ENCODE results near the gene LY9. TPM values are rescaled to one million over a fixed set of nuclear protein-coding genes. Genes with fewer than 3 reads are reported as not detected.

LY9 gene
- total RNA-seq, 2 donors from 2014 or later: 7.6 to 19.0 TPM

- Mint-ChIP-seq H3K9me3 (no peaks in the 10 kb centered on the region), H3K4me1 (ENCODE audit: low read depth) (peaks cover 39% of the 10 kb centered on the region), H3K36me3 (ENCODE audit: insufficient read depth in 2 of 2) (peaks cover 0 to 5% of the 10 kb centered on the region in 2 donors), H3K4me3 (no peak overlapping the region), H3K27me3 (ENCODE audit: low read depth) (no peaks in the 10 kb centered on the region), H3K27ac (no peak overlapping the region)
- DNase-seq (no peak), ATAC-seq (replicated peaks in 1 of 2) (no peak)
Measured at GRCh38 chr1:160814856-160815255, 18.9 kb downstream of the LY9 start.

- Mint-ChIP-seq H3K36me3 (ENCODE audit: insufficient read depth in 2 of 2) (no peaks in the 10 kb centered on the region), H3K27me3 (ENCODE audit: low read depth) (no peaks in the 10 kb centered on the region), H3K27ac (no peak overlapping the region), H3K4me1 (ENCODE audit: low read depth) (peaks cover 9% of the 10 kb centered on the region), H3K9me3 (no peaks in the 10 kb centered on the region), H3K4me3 (no peak overlapping the region)
- ATAC-seq (replicated peaks in 1 of 2) (no peak), DNase-seq (no peak)
Measured at GRCh38 chr1:160818207-160818937, 22.4 kb downstream of the LY9 start.

GRCh38 chr1:160819186-160819585 is 23.2 kb downstream of the LY9 start:
- ATAC-seq (replicated peaks in 1 of 2): no peak

GRCh38 chr1:160821627-160822026 is 25.7 kb downstream of the LY9 start:
- DNase-seq (no peak), ATAC-seq (replicated peaks in 1 of 2) (no peak)
- no peak overlapping the region for H3K27ac Mint-ChIP-seq
- H3K4me1 Mint-ChIP-seq (ENCODE audit: low read depth): peaks cover 6% of the 10 kb centered on the region
- H3K36me3 Mint-ChIP-seq (ENCODE audit: insufficient read depth in 2 of 2): peaks cover 0 to 1% of the 10 kb centered on the region in 2 donors
- no peak overlapping the region for H3K4me3 Mint-ChIP-seq
- no peaks in the 10 kb centered on the region for H3K9me3 Mint-ChIP-seq
- no peaks in the 10 kb centered on the region for H3K27me3 Mint-ChIP-seq (ENCODE audit: low read depth)

More at GRCh38 chr1:160819186-160819585, 23.2 kb downstream of the LY9 start:
- no peaks in the 10 kb centered on the region for H3K27me3 Mint-ChIP-seq (ENCODE audit: low read depth)
- H3K36me3 Mint-ChIP-seq (ENCODE audit: insufficient read depth in 2 of 2): no peaks in the 10 kb centered on the region
- H3K4me1 Mint-ChIP-seq (ENCODE audit: low read depth): peaks cover 6% of the 10 kb centered on the region
- H3K9me3 Mint-ChIP-seq: no peaks in the 10 kb centered on the region
- no peak for DNase-seq
- H3K27ac Mint-ChIP-seq: no peak overlapping the region
- H3K4me3 Mint-ChIP-seq: no peak overlapping the region

GRCh38 chr1:160823296-160823695 is 27.3 kb downstream of the LY9 start:
- no peaks in the 10 kb centered on the region for H3K27me3 Mint-ChIP-seq (ENCODE audit: low read depth)
- ATAC-seq (replicated peaks in 1 of 2) (no peak), DNase-seq (no peak)
- peaks cover 6% of the 10 kb centered on the region for H3K4me1 Mint-ChIP-seq (ENCODE audit: low read depth)
- no peak overlapping the region for H3K27ac Mint-ChIP-seq
- no peaks in the 10 kb centered on the region for H3K9me3 Mint-ChIP-seq
- H3K36me3 Mint-ChIP-seq (ENCODE audit: insufficient read depth in 2 of 2): peaks cover 0 to 2% of the 10 kb centered on the region in 2 donors
- no peak overlapping the region for H3K4me3 Mint-ChIP-seq

- no peak for DNase-seq
- H3K9me3 Mint-ChIP-seq: no peaks in the 10 kb centered on the region
- H3K27me3 Mint-ChIP-seq (ENCODE audit: low read depth): no peaks in the 10 kb centered on the region
- H3K36me3 Mint-ChIP-seq (ENCODE audit: insufficient read depth in 2 of 2): peaks cover 0 to 2% of the 10 kb centered on the region in 2 donors
- ATAC-seq (replicated peaks in 1 of 2): no peak
- H3K4me1 Mint-ChIP-seq (ENCODE audit: low read depth): peaks cover 8% of the 10 kb centered on the region
- H3K27ac Mint-ChIP-seq: no peak overlapping the region
- H3K4me3 Mint-ChIP-seq: no peak overlapping the region
Measured at GRCh38 chr1:160826546-160826945, 30.6 kb downstream of the LY9 start.

GRCh38 chr1:160827418-160827817 is 31.4 kb downstream of the LY9 start:
- Mint-ChIP-seq H3K9me3 (no peaks in the 10 kb centered on the region), H3K4me1 (ENCODE audit: low read depth) (peaks cover 8% of the 10 kb centered on the region), H3K27me3 (ENCODE audit: low read depth) (no peaks in the 10 kb centered on the region), H3K4me3 (no peak overlapping the region), H3K27ac (peak overlapping the region; percentile 31), H3K36me3 (ENCODE audit: insufficient read depth in 2 of 2) (peaks cover 0 to 2% of the 10 kb centered on the region in 2 donors)
- ATAC-seq (replicated peaks in 1 of 2) (no peak), DNase-seq (no peak)

- no peak for DNase-seq
- no peak for ATAC-seq (replicated peaks in 1 of 2)
- Mint-ChIP-seq H3K36me3 (ENCODE audit: insufficient read depth in 2 of 2) (peaks cover 0 to 2% of the 10 kb centered on the region in 2 donors), H3K9me3 (no peaks in the 10 kb centered on the region), H3K4me3 (no peak overlapping the region), H3K27me3 (ENCODE audit: low read depth) (no peaks in the 10 kb centered on the region), H3K27ac (peak overlapping the region; percentile 28), H3K4me1 (ENCODE audit: low read depth) (peaks cover 22% of the 10 kb centered on the region)
Measured at GRCh38 chr1:160829766-160830165, 33.8 kb downstream of the LY9 start.

GRCh38 chr1:160830321-160831153 is 34.6 kb downstream of the LY9 start:
- peak; percentile 82 to 85 for DNase-seq
- Mint-ChIP-seq H3K4me3 (no peak overlapping the region), H3K27ac (no peak overlapping the region), H3K9me3 (no peaks in the 10 kb centered on the region), H3K4me1 (ENCODE audit: low read depth) (peaks cover 29% of the 10 kb centered on the region), H3K27me3 (ENCODE audit: low read depth) (no peaks in the 10 kb centered on the region), H3K36me3 (ENCODE audit: insufficient read depth in 2 of 2) (peaks cover 0 to 2% of the 10 kb centered on the region in 2 donors)
- peak; percentile 74 to 84 for ATAC-seq (replicated peaks in 1 of 2)

GRCh38 chr1:160834945-160835565 is 39.1 kb downstream of the LY9 start:
- peaks cover 68% of the 10 kb centered on the region for H3K4me1 Mint-ChIP-seq (ENCODE audit: low read depth)
- H3K27me3 Mint-ChIP-seq (ENCODE audit: low read depth): no peaks in the 10 kb centered on the region
- no peaks in the 10 kb centered on the region for H3K36me3 Mint-ChIP-seq (ENCODE audit: insufficient read depth in 2 of 2)
- peak overlapping the region; percentile 93 for H3K27ac Mint-ChIP-seq
- ATAC-seq (replicated peaks in 1 of 2) (no peak), DNase-seq (peak; percentile 40 to 41)
- no peaks in the 10 kb centered on the region for H3K9me3 Mint-ChIP-seq
- H3K4me3 Mint-ChIP-seq: peak overlapping the region in 1 of 2 donors; percentile 45

- no peaks in the 10 kb centered on the region for H3K27me3 Mint-ChIP-seq (ENCODE audit: low read depth)
- no peak for ATAC-seq (replicated peaks in 1 of 2)
- H3K4me1 Mint-ChIP-seq (ENCODE audit: low read depth): peaks cover 61% of the 10 kb centered on the region
- H3K9me3 Mint-ChIP-seq: no peaks in the 10 kb centered on the region
- peak overlapping the region in 1 of 2 donors; percentile 3 for H3K4me3 Mint-ChIP-seq
- no peaks in the 10 kb centered on the region for H3K36me3 Mint-ChIP-seq (ENCODE audit: insufficient read depth in 2 of 2)
- peak overlapping the region; percentile 8 for H3K27ac Mint-ChIP-seq
- no peak for DNase-seq
Measured at GRCh38 chr1:160835751-160836150, 39.8 kb downstream of the LY9 start.

GRCh38 chr1:160836561-160836960 is 40.6 kb downstream of the LY9 start:
- peaks cover 60% of the 10 kb centered on the region for H3K4me1 Mint-ChIP-seq (ENCODE audit: low read depth)
- no peak for ATAC-seq (replicated peaks in 1 of 2)

GRCh38 chr1:160836981-160837557 is 41.1 kb downstream of the LY9 start:
- Mint-ChIP-seq H3K9me3 (no peaks in the 10 kb centered on the region), H3K4me1 (ENCODE audit: low read depth) (peaks cover 60% of the 10 kb centered on the region), H3K4me3 (peak overlapping the region; percentile 59 to 77), H3K36me3 (ENCODE audit: insufficient read depth in 2 of 2) (no peaks in the 10 kb centered on the region), H3K27me3 (ENCODE audit: low read depth) (no peaks in the 10 kb centered on the region), H3K27ac (peak overlapping the region; percentile 70)
- ATAC-seq (replicated peaks in 1 of 2) (no peak), DNase-seq (no peak)

More at GRCh38 chr1:160836561-160836960, 40.6 kb downstream of the LY9 start:
- no peaks in the 10 kb centered on the region for H3K9me3 Mint-ChIP-seq
- H3K4me3 Mint-ChIP-seq: peak overlapping the region; percentile 59 to 77
- DNase-seq: no peak
- H3K27ac Mint-ChIP-seq: peak overlapping the region; percentile 70
- no peaks in the 10 kb centered on the region for H3K27me3 Mint-ChIP-seq (ENCODE audit: low read depth)
- H3K36me3 Mint-ChIP-seq (ENCODE audit: insufficient read depth in 2 of 2): no peaks in the 10 kb centered on the region
